HG03342 (cell line): ENCODE results near the gene TMEM176A.
"Not testable (repeated sequence)": the region's sequence is repeated elsewhere in the genome, so short reads cannot be mapped to it uniquely, and the experiment has no call there.

Experiments
- ATAC-seq: cut with Tn5 transposase; IDR thresholded peaks from one replicate; pipeline ENCODE4 v1.9.1; 2021; ENCODE audit warnings: mild to moderate bottlenecking, moderate library complexity; ENCODE audit not compliant: unreplicated experiment

TMEM176A gene

GRCh38 chr7:150800581-150801241, at the start of gene TMEM176A:
TSS of gene TMEM176A (plus strand) at chr7:150800769. CDS start at chr7:150801551, 782 bp downstream.
- ATAC-seq, result no peak

- no peak for ATAC-seq
Observed at GRCh38 chr7:150751702-150752101, 48.9 kb upstream of the TMEM176A start.

GRCh38 chr7:150753239-150753638, 47.3 kb upstream of the TMEM176A start:
- no peak for ATAC-seq

GRCh38 chr7:150753826-150754603, 46.6 kb upstream of the TMEM176A start:
- no peak for ATAC-seq

GRCh38 chr7:150754951-150755350, 45.6 kb upstream of the TMEM176A start:
- no peak for ATAC-seq

GRCh38 chr7:150755473-150756099, 45.0 kb upstream of the TMEM176A start:
- no peak for ATAC-seq

GRCh38 chr7:150756166-150756565, 44.4 kb upstream of the TMEM176A start:
- ATAC-seq, result no peak

GRCh38 chr7:150756858-150757257, 43.7 kb upstream of the TMEM176A start:
- peak; percentile 56 for ATAC-seq

GRCh38 chr7:150759479-150759878, 41.1 kb upstream of the TMEM176A start:
- ATAC-seq, result no peak

GRCh38 chr7:150766334-150766709, 34.2 kb upstream of the TMEM176A start:
- no peak for ATAC-seq

- ATAC-seq, result no peak
Observed at GRCh38 chr7:150769768-150770167, 30.8 kb upstream of the TMEM176A start.

GRCh38 chr7:150774131-150774530, 26.4 kb upstream of the TMEM176A start:
- ATAC-seq, result not testable (repeated sequence)

- ATAC-seq, result no peak
Observed at GRCh38 chr7:150778014-150778737, 22.4 kb upstream of the TMEM176A start.

GRCh38 chr7:150778738-150779301, 21.7 kb upstream of the TMEM176A start:
- ATAC-seq, result no peak

GRCh38 chr7:150780292-150780691, 20.3 kb upstream of the TMEM176A start:
- no peak for ATAC-seq

- no peak for ATAC-seq
Observed at GRCh38 chr7:150781103-150781502, 19.5 kb upstream of the TMEM176A start.

GRCh38 chr7:150781961-150782360, 18.6 kb upstream of the TMEM176A start:
- no peak for ATAC-seq

GRCh38 chr7:150784120-150784736, 16.3 kb upstream of the TMEM176A start:
- ATAC-seq, result no peak

GRCh38 chr7:150784954-150785353, 15.6 kb upstream of the TMEM176A start:
- no peak for ATAC-seq
